HepG2 (cell line): Measurements from ENCODE around the gene DNAJC2. TPM values are rescaled to one million over a fixed set of nuclear protein-coding genes. Genes with fewer than 3 reads are reported as not detected.

Source experiments
- MNT ChIP-seq: fragments of 450-650 bp; IDR thresholded peaks from 2 replicates; pipeline ENCODE4 v1.6.1; 2016
- ZNF646 ChIP-seq: sonication (generic); formaldehyde crosslinking; IDR thresholded peaks from 2 replicates; pipeline ENCODE4 v1.9.0; 2021; ENCODE audit warnings: mild to moderate bottlenecking, missing genetic modification reagents
- polyA plus RNA-seq, 8 experiments: library from polyadenylated mRNA; depleted of rRNA in 3 of 8; stranded (reverse) in 7 of 8; unstranded in 1 of 8; fragments of >200 nt; fragmentation: Illumina TruSeq in 4 of 8; extraction: Trizol in 4 of 8; gene quantifications; 2 replicates each; pipeline versions ENCODE4 v1.2.1 to v1.2.3, GENCODE V29; 2011 to 2016; ENCODE audit warnings: low read depth in 4 of 8, missing spikeins in 1 of 8, mixed read lengths in 1 of 8; ENCODE audit not compliant: insufficient read depth in 1 of 8
- total RNA-seq, 5 experiments: library from RNA; depleted of rRNA; stranded (reverse); fragments of >200 nt; fragmentation: Illumina TruSeq; extraction: Trizol; gene quantifications; 2 replicates each; pipeline ENCODE4 v1.2.3, GENCODE V29; 2016; ENCODE audit warnings: low read depth in 1 of 5

Gene DNAJC2
- total and polyA plus RNA-seq, 2 of the 13 experiments (the other 11 are each of a cell fraction or from before 2014, with no cell fraction given): 19.6 to 42.0 TPM

GRCh38 chr7:103380395-103381191 lies 36.0 kb upstream of the DNAJC2 start (continued):
- TF ChIP-seq ZNF646 (CRISPR knock-in tag): peak; percentile 70
- TF ChIP-seq MNT: peak; percentile 77
